Central memory CD8-positive, alpha-beta T cell (primary cell): ENCODE results near the gene MAGI1.
"Not testable (repeated sequence)": the region's sequence is repeated elsewhere in the genome, so short reads cannot be mapped to it uniquely, and the experiment has no call there.

Experiments used
- ATAC-seq: fragments of 150-1000 bp; cut with Tn5 transposase; replicated peaks from 2 replicates; pipeline ENCODE4 v1.10.0; 2022; ENCODE audit warnings: mild to moderate bottlenecking, moderate FRiP score, moderate number of reproducible peaks; ENCODE audit not compliant: poor library complexity, severe bottlenecking; ENCODE audit errors: extremely low read depth
- DNase-seq, 2 donors: peaks; one replicate each; pipeline ENCODE4 v3.0.0; 2021; ENCODE audit warnings: low spot score in 2 of 2
- H3K27ac Mint-ChIP-seq: one replicate; pipeline ENCODE4 v1.8.0; 2022; ENCODE audit warnings: low read depth, mild to moderate bottlenecking, moderate library complexity, mixed read lengths
- H3K27me3 Mint-ChIP-seq: one replicate; pipeline ENCODE4 v1.8.0; 2022; ENCODE audit warnings: mixed read lengths
- H3K36me3 Mint-ChIP-seq: one replicate; pipeline ENCODE4 v1.8.0; 2022; ENCODE audit warnings: mild to moderate bottlenecking, moderate library complexity, mixed read lengths; ENCODE audit not compliant: insufficient read depth
- H3K4me1 Mint-ChIP-seq: one replicate; pipeline ENCODE4 v1.8.0; 2022; ENCODE audit warnings: mixed read lengths
- H3K4me3 Mint-ChIP-seq: one replicate; pipeline ENCODE4 v1.8.0; 2022; ENCODE audit warnings: mild to moderate bottlenecking, moderate library complexity, mixed read lengths
- H3K9me3 Mint-ChIP-seq: one replicate; pipeline ENCODE4 v1.8.0; 2022; ENCODE audit warnings: mixed read lengths

The MAGI1 gene

DNA sequence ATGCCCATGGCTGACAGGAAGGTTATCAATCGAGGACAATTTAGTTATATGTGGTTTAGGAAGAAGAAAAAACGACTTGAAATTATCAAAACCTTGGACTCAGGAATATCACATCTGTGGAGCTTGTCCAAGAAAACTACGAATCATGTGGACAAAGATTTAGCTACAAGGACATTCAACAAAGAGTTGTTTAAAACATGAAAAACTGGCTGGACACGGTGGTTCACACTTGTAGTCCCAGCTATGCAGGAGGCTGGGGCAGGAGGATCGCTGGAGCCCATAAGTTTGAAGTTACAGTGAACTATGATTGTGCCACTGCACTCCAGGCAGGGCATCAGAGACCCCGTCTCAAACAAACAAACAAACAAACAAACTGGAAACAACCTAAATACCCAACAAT lies 142.4 kb downstream of the MAGI1 start:
- H3K27ac Mint-ChIP-seq = no peak overlapping the region
- ATAC-seq = no peak
- peaks cover 9% of the 10 kb centered on the region for H3K9me3 Mint-ChIP-seq
- H3K4me1 Mint-ChIP-seq = no peaks in the 10 kb centered on the region
- H3K36me3 Mint-ChIP-seq = no peaks in the 10 kb centered on the region
- no peak overlapping the region for H3K4me3 Mint-ChIP-seq
- no peaks in the 10 kb centered on the region for H3K27me3 Mint-ChIP-seq
- DNase-seq = no peak

DNA sequence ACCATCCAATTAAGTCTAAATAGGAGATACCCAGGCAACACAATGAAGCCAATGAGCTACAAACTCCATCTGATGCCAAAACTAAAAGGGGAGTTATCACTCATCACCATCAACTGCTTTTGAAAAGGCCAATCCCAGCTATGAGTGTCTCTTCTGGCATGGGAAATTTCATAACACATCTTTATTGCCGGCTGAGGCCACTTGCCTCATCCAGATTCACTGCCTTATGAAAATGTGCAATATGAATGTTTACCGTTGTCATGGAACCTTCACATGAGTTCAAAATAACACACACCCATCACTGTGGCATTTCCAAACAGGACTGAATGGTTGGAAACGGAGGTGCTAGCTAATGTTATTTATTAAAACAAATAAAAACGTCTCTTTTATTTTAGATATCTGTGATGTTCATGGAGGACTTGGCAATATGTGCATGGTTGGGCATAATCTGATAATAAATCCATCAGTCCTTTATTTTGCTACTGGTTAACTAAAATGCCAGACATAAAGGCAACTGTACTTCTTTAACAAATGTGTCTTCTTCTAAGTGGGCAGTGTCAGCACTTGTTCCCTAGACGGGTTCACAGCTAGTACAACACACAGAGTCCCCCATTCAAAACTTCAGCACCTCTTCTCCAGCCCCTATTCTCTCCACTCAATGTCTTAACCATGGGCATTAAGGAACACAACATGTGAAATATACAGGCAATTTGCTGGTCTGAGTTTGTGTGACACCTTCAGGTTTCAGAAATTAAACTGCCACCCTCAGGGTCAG lies 143.9 kb downstream of the MAGI1 start:
- Mint-ChIP-seq H3K4me3 (no peak overlapping the region), H3K36me3 (no peaks in the 10 kb centered on the region), H3K4me1 (no peaks in the 10 kb centered on the region), H3K27me3 (peaks cover 8% of the 10 kb centered on the region), H3K9me3 (peaks cover 4% of the 10 kb centered on the region), H3K27ac (no peak overlapping the region)
- DNase-seq (no peak), ATAC-seq (no peak)

DNA sequence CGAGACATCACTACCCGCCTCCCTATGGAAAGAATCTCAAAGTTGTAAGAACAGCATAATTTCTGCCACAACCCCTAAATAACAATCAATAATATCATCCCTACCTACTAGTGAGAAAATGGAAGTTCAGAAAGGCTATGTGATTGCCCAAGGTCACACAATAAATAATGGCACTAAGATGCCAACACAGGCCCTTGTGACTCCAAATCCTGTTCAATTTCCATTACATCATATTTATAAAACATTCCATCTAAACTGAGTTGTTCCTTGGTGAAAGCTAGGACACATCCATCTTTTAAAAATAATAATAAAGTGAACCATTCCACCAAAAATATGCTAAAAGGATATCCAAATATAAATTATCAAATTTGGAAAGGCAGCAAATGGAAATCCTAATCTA lies 144.6 kb downstream of the MAGI1 start:
- DNase-seq = no peak
- no peak overlapping the region for H3K4me3 Mint-ChIP-seq
- H3K9me3 Mint-ChIP-seq = peaks cover 4% of the 10 kb centered on the region
- ATAC-seq = no peak
- H3K36me3 Mint-ChIP-seq = no peaks in the 10 kb centered on the region
- H3K4me1 Mint-ChIP-seq = no peaks in the 10 kb centered on the region
- H3K27me3 Mint-ChIP-seq = peaks cover 8% of the 10 kb centered on the region
- no peak overlapping the region for H3K27ac Mint-ChIP-seq

DNA sequence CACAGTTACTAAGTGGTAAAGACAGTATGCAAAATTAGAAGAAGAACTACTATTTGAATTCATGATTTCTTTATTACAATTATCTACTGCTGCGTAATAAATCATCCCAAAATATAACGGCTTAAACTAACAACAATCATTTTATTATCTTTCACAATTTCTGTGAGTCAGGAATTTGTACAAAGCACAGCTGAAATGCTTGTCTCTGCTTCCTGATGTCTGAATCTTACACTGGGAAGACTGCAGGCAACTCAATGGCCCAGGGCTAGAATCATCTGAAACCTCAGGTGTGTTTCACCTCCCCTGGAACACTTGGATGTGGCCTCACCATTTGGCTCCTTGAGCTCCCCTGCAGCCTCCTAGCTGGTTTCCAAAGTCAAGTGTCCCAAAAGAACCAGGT lies 145.1 kb downstream of the MAGI1 start:
- Mint-ChIP-seq H3K9me3 (peaks cover 4% of the 10 kb centered on the region), H3K36me3 (no peaks in the 10 kb centered on the region), H3K27me3 (peaks cover 8% of the 10 kb centered on the region), H3K4me1 (no peaks in the 10 kb centered on the region), H3K4me3 (no peak overlapping the region), H3K27ac (no peak overlapping the region)
- DNase-seq = no peak
- no peak for ATAC-seq

DNA sequence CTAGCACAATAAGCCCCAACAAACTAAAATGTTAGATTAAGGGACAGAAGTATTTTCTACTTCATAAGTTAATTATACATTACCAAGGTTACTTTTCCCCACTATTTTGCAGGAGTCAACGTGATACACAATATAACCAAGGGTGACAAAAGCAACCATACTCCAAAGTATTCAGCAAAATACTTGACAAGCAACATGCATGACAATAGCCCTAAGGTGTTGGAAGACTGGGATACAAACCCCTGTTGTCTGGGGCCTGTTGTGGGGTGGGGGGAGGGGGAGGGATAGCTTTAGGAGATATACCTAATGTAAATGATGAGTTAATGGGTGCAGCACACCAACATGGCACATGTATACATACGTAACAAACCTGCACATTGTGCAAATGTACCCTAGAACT lies 147.2 kb downstream of the MAGI1 start:
- not testable (repeated sequence) for H3K4me1 Mint-ChIP-seq, H3K27ac Mint-ChIP-seq, H3K27me3 Mint-ChIP-seq, H3K36me3 Mint-ChIP-seq, DNase-seq, H3K9me3 Mint-ChIP-seq, H3K4me3 Mint-ChIP-seq, ATAC-seq

DNA sequence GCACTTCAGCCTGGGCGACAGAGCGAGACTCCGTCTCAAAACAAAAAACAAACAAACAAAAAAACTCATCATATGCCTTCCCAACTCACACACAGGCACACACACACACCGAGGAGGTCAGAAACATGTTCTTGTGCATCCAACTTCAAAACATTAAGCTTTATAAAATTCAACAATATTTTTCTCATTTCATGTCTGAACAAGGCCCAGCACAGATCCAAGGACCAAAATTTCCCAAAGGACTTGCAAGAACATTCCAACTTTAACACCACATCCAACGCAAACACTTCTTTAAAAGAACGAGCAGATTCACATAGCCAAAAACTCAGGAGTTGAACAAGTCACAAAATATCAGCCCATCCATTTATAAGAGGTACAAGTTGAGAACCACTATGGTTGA lies 148.4 kb downstream of the MAGI1 start:
- H3K27me3 Mint-ChIP-seq = peaks cover 8% of the 10 kb centered on the region
- H3K9me3 Mint-ChIP-seq = peaks cover 9% of the 10 kb centered on the region
- no peaks in the 10 kb centered on the region for H3K36me3 Mint-ChIP-seq
- no peak for DNase-seq
- H3K4me3 Mint-ChIP-seq = no peak overlapping the region
- no peak overlapping the region for H3K27ac Mint-ChIP-seq
- H3K4me1 Mint-ChIP-seq = no peaks in the 10 kb centered on the region
- no peak for ATAC-seq

DNA sequence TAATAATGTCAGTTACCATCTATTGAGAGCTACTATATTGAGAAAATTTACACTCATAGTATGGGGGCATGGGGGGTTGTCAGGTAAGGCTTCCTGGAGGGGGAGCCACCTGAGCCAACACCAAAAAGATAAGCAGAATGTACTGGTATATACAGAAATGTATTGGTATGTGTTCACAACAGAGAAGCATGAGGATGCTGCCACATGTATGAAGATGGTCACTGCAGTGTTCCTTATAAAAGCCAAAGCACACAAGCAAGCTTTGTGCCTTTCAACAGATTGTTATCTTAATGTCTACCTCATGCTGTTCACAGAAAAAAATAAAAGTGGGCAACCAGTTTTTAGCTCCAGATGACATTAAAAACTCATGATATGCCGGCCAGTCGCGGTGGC lies 149.0 kb downstream of the MAGI1 start:
- H3K9me3 Mint-ChIP-seq = peaks cover 10% of the 10 kb centered on the region
- no peaks in the 10 kb centered on the region for H3K36me3 Mint-ChIP-seq
- peaks cover 8% of the 10 kb centered on the region for H3K27me3 Mint-ChIP-seq
- no peak for DNase-seq
- ATAC-seq = no peak
- H3K4me3 Mint-ChIP-seq = no peak overlapping the region
- H3K4me1 Mint-ChIP-seq = no peaks in the 10 kb centered on the region
- no peak overlapping the region for H3K27ac Mint-ChIP-seq

DNA sequence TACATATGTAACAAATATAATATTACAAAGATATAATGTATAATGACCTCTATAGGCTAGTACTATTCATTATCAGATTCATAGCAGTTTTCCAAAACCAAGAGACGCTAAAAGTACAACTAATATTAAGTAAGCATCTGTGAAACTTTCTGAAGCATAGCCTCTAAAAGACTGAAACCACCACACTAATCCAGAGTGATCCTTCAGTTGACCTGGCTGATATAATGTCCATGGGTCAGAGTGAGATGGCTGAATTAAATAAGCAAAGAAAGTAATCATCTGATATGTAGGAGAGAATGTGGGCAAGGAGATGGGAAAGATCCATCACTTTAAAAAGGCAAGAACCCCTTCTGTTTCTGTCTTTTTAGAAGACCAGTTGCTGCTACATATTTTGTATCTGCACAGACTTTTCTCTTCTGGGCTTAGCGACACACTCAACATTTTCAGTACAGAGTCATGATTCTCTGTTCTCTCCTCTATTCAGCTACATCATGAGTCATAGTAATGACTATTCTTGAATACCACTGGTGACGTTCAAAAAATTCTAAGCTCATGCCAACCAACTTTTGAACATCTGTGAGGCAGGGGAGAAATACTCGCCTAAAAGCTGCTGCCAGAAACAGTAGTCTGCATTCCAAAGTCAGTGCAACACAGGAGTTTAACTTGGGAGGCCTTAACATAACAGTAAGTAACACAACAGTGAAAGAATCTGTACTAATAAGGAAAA lies 149.6 kb downstream of the MAGI1 start:
- Mint-ChIP-seq H3K36me3 (no peaks in the 10 kb centered on the region), H3K4me3 (no peak overlapping the region), H3K9me3 (peaks cover 10% of the 10 kb centered on the region), H3K27me3 (peaks cover 8% of the 10 kb centered on the region), H3K4me1 (no peaks in the 10 kb centered on the region), H3K27ac (no peak overlapping the region)
- ATAC-seq (no peak), DNase-seq (no peak)

DNA sequence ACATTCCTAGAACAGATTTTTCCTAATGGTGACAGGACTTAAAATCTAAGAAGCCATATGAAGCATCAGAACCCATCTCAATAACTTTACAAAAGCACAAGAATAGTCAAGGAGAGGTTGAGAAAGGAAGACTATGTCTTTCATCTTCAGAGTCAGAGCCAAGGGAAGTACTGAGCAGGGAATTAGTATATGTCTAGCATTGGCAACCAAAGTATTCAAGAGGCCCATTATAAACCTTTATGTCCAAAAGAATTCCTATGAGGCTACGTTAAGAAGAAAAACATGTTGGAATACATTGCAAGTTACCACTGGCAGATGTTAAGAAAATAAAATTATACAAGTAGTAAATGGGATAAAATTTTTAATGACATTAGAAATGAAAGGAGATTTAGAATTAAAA lies 150.5 kb downstream of the MAGI1 start:
- H3K4me1 Mint-ChIP-seq = no peaks in the 10 kb centered on the region
- H3K27me3 Mint-ChIP-seq = peaks cover 8% of the 10 kb centered on the region
- no peaks in the 10 kb centered on the region for H3K36me3 Mint-ChIP-seq
- H3K4me3 Mint-ChIP-seq = no peak overlapping the region
- no peak overlapping the region for H3K27ac Mint-ChIP-seq
- H3K9me3 Mint-ChIP-seq = peaks cover 10% of the 10 kb centered on the region
- ATAC-seq (no peak), DNase-seq (no peak)

DNA sequence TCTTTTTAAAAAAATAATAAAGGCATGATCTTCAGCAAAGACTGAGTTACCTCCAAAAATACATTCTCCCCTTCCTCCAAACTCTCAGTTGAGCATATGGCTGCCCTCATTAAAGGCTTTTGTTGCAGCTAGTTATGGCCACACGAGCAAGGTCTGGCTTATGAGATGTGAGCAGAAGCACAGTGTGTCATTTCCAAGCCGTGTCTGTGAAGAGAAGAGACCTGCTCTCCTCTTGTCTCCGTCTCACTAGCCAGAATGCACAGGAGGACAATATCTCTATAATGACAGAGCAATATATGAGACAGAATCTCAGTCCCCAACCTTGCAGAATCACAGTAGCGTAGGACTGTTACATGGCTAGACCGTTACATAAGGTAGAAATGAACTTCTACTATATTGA lies 152.3 kb downstream of the MAGI1 start:
- Mint-ChIP-seq H3K4me3 (no peak overlapping the region), H3K4me1 (no peaks in the 10 kb centered on the region), H3K27ac (no peak overlapping the region), H3K9me3 (peaks cover 15% of the 10 kb centered on the region), H3K36me3 (no peaks in the 10 kb centered on the region), H3K27me3 (peaks cover 8% of the 10 kb centered on the region)
- DNase-seq = no peak
- ATAC-seq = no peak

DNA sequence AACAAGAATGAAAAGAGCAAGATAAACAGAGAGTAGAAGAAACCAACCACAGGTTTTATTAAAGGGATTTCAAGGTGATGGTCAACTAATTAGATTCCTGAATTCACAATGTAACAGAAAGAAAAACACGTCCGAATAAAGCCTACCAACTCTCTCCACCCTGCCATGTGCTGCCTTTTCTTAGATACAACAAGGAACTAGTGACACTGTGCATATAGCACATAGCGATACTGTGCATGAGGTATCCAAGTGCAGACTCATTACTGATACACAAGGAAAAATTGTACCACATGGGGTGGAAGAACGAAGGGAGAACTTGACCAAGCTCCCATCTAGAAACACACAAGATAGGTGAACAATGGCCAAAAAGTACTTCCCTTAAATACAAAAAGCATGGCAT lies 154.6 kb downstream of the MAGI1 start:
- H3K27me3 Mint-ChIP-seq = no peaks in the 10 kb centered on the region
- peaks cover 11% of the 10 kb centered on the region for H3K9me3 Mint-ChIP-seq
- no peak for DNase-seq
- H3K36me3 Mint-ChIP-seq = no peaks in the 10 kb centered on the region
- no peaks in the 10 kb centered on the region for H3K4me1 Mint-ChIP-seq
- no peak overlapping the region for H3K27ac Mint-ChIP-seq
- no peak overlapping the region for H3K4me3 Mint-ChIP-seq
- no peak for ATAC-seq

DNA sequence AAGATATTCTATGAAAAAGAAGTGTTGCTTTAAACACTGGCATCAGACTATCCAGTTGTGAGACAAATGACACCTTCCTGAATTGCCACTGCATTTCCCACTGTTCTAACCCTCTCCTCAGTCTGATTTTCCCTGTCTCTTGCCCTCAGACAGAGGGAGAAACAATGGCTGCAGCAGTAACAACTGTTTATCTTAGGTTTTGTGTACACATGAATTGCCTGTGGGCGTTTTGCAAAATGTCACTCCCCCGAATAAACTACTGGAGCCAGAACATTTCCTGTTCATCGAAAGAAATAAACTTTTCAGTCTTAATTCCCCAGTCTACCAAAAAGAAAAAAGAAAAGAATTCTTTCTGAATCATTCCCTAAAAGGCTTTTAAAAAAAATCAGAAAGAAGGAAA lies 155.1 kb downstream of the MAGI1 start:
- Mint-ChIP-seq H3K36me3 (no peaks in the 10 kb centered on the region), H3K9me3 (peaks cover 11% of the 10 kb centered on the region), H3K4me3 (no peak overlapping the region), H3K27ac (no peak overlapping the region), H3K4me1 (no peaks in the 10 kb centered on the region), H3K27me3 (no peaks in the 10 kb centered on the region)
- DNase-seq (no peak), ATAC-seq (no peak)

DNA sequence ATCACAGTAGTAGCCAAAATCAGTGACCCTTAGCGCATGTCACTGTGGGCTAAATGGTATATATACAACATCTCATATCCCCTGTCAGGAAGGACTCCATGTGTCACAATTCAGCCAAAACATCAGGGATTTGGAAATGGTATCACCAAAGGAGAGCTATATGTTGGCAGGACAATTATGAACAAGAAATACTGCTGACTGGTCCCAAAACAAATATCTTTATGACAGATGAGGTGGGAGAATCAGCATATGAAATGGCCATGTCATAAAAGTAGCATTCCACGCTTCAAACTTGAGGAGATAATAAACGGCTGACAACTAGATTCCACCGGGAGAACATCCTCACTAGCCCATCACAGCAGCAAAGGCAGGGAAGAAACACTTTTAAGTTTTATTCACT lies 158.4 kb downstream of the MAGI1 start:
- DNase-seq (no peak), ATAC-seq (no peak)
- H3K27ac Mint-ChIP-seq = no peak overlapping the region
- no peaks in the 10 kb centered on the region for H3K27me3 Mint-ChIP-seq
- no peak overlapping the region for H3K4me3 Mint-ChIP-seq
- no peaks in the 10 kb centered on the region for H3K36me3 Mint-ChIP-seq
- no peaks in the 10 kb centered on the region for H3K4me1 Mint-ChIP-seq
- H3K9me3 Mint-ChIP-seq = peaks cover 6% of the 10 kb centered on the region
